NCI-H748 (cell line): ENCODE measurements around the gene HOXD13.
A peak's percentile ranks its signal among the peaks of the same experiment; 100 is the strongest.

Experiments used
- DNase-seq: peaks from one replicate; lab custom pipeline; 2025; ENCODE audit not compliant: unreplicated experiment; lab: John Stamatoyannopoulos, UW

The HOXD13 gene

GRCh38 chr2:176080540-176081375, 11.8 kb upstream of the HOXD13 start:
- no peak for DNase-seq

GRCh38 chr2:176081376-176081836, 11.1 kb upstream of the HOXD13 start:
- no peak for DNase-seq

GRCh38 chr2:176081837-176082524, 10.5 kb upstream of the HOXD13 start:
- no peak for DNase-seq

GRCh38 chr2:176082525-176082823, 10.0 kb upstream of the HOXD13 start:
- DNase-seq: no peak

- DNase-seq: no peak
Observed at GRCh38 chr2:176082824-176083751, 9.4 kb upstream of the HOXD13 start.

GRCh38 chr2:176083796-176084261, 8.7 kb upstream of the HOXD13 start, which contains the start of gene EVX2:
Gene EVX2 (minus strand): TSS chr2:176083962. CDS start chr2:176083776, 186 bp downstream.
- DNase-seq: peak; percentile 65

GRCh38 chr2:176084611-176085119, 7.9 kb upstream of the HOXD13 start:
- DNase-seq: peak; percentile 75

GRCh38 chr2:176085120-176085788, 7.3 kb upstream of the HOXD13 start:
- DNase-seq: peak; percentile 84

GRCh38 chr2:176085861-176086771, 6.4 kb upstream of the HOXD13 start:
- peak; percentile 83 for DNase-seq

GRCh38 chr2:176087330-176088047, 5.0 kb upstream of the HOXD13 start:
- no peak for DNase-seq

- DNase-seq: peak; percentile 84
Observed at GRCh38 chr2:176088048-176088936, 4.2 kb upstream of the HOXD13 start.

- no peak for DNase-seq
Observed at GRCh38 chr2:176088937-176089842, 3.3 kb upstream of the HOXD13 start.

- no peak for DNase-seq
Observed at GRCh38 chr2:176089843-176090395, 2.6 kb upstream of the HOXD13 start.

- no peak for DNase-seq
Observed at GRCh38 chr2:176090862-176091261, 1.7 kb upstream of the HOXD13 start.

GRCh38 chr2:176091329-176092258, 927 bp upstream of the HOXD13 start:
- DNase-seq: no peak
